H1 (cell line): ENCODE data around the gene MITF. TPM values are rescaled to one million over a fixed set of nuclear protein-coding genes. Genes with fewer than 3 reads are reported as not detected.

ENCODE experiments used
- CTCF ChIA-PET: fragments of 300-600 bp; sonication (Branson Sonifier 250); formaldehyde crosslinking; loops from one replicate; lab custom pipeline; 2021; ENCODE audit not compliant: partially characterized antibody; lab: Charles Lee
- POLR2A ChIA-PET: fragments of 300-600 bp; sonication (Branson Sonifier 250); formaldehyde crosslinking; loops from one replicate; lab custom pipeline; 2021; ENCODE audit warnings: inconsistent platforms; ENCODE audit not compliant: partially characterized antibody; lab: Charles Lee
- DNase-seq, 2 experiments: peaks; one replicate each; pipeline versions ENCODE4 v3.0.0 to v3.0.0-alpha.2; 2010 to 2022; ENCODE audit warnings: low spot score in 2 of 2, low read depth in 1 of 2, mixed read lengths in 1 of 2
- FAIRE-seq: peaks from 2 replicates; lab custom pipeline; 2011; peaks lifted over from hg19 to GRCh38; lab: Jason Lieb, UNC
- H2AFZ ChIP-seq: 2 replicates; pipeline ENCODE4 v1.8.1; 2012; ENCODE audit warnings: low read length, inconsistent platforms
- H2AK5ac ChIP-seq: 2 replicates; pipeline ENCODE4 v1.6.1; 2013; ENCODE audit warnings: low read depth, low read length
- H2BK120ac ChIP-seq: replicated peaks from 2 replicates; pipeline ENCODE3; 2013; ENCODE audit warnings: low read depth, low read length, inconsistent platforms
- H2BK12ac ChIP-seq: 2 replicates; pipeline ENCODE4 v1.6.1; 2013; ENCODE audit warnings: low read depth, low read length
- H2BK15ac ChIP-seq: 2 replicates; pipeline ENCODE4 v1.6.1; 2013; ENCODE audit warnings: low read length
- H2BK20ac ChIP-seq: 2 replicates; pipeline ENCODE4 v1.6.1; 2013; ENCODE audit warnings: low read length
- H2BK5ac ChIP-seq: 2 replicates; pipeline ENCODE4 v1.6.1; 2013; ENCODE audit warnings: low read depth, low read length
- H3K14ac ChIP-seq: 2 replicates; pipeline ENCODE4 v1.6.1; 2013; ENCODE audit warnings: inconsistent platforms; ENCODE audit not compliant: insufficient read length
- H3K18ac ChIP-seq: 2 replicates; pipeline ENCODE4 v1.6.1; 2013; ENCODE audit warnings: low read length; ENCODE audit errors: extremely low read depth
- H3K23ac ChIP-seq: 2 replicates; pipeline ENCODE4 v1.6.1; 2013; ENCODE audit warnings: inconsistent platforms; ENCODE audit not compliant: insufficient read length
- H3K23me2 ChIP-seq: 2 replicates; pipeline ENCODE4 v1.6.1; 2013; ENCODE audit warnings: low read depth, low read length
- H3K27ac ChIP-seq: 2 replicates; pipeline ENCODE4 v1.6.1; 2011; ENCODE audit warnings: low read depth, low read length, inconsistent platforms
- H3K27me3 ChIP-seq, 4 experiments: replicated peaks in 1 of 4; 1 replicate in 1 of 4; 2 replicates in 3 of 4; pipeline versions ENCODE4 v1.6.1 to v1.8.1; 2011 to 2013; ENCODE audit warnings: low read length in 3 of 4, mild to moderate bottlenecking in 3 of 4, inconsistent platforms in 2 of 4, mixed read lengths in 2 of 4, moderate library complexity in 1 of 4; ENCODE audit not compliant: control insufficient read depth in 3 of 4, insufficient read depth in 3 of 4; ENCODE audit errors: extremely low read depth in 1 of 4
- H3K36me3 ChIP-seq, 4 experiments: 2 replicates each; pipeline versions ENCODE4 v1.6.1 to v1.8.1; 2011 to 2013; ENCODE audit warnings: mild to moderate bottlenecking in 4 of 4, low read length in 3 of 4, moderate library complexity in 2 of 4, control low read depth in 1 of 4, inconsistent platforms in 1 of 4; ENCODE audit not compliant: insufficient read depth in 4 of 4, control insufficient read depth in 2 of 4
- H3K4ac ChIP-seq: replicated peaks from 2 replicates; pipeline ENCODE3; 2013; ENCODE audit warnings: low read length, low read depth, mixed read lengths, inconsistent platforms; ENCODE audit not compliant: insufficient read length
- H3K4me1 ChIP-seq, 4 experiments: replicated peaks in 1 of 4; 1 replicate in 1 of 4; 2 replicates in 3 of 4; pipeline versions ENCODE4 v1.6.1 to v1.8.1; 2011 to 2013; ENCODE audit warnings: low read length in 3 of 4, inconsistent platforms in 2 of 4, mixed read lengths in 1 of 4; ENCODE audit not compliant: insufficient read depth in 4 of 4, control insufficient read depth in 3 of 4
- H3K4me2 ChIP-seq, 2 experiments: 2 replicates each; pipeline versions ENCODE4 v1.6.1 to v1.8.1; 2011 to 2013; ENCODE audit warnings: low read depth in 2 of 2, low read length in 2 of 2, control low read depth in 1 of 2, inconsistent platforms in 1 of 2, mild to moderate bottlenecking in 1 of 2; ENCODE audit not compliant: insufficient read depth in 1 of 2
- H3K4me3 ChIP-seq, 4 experiments: fragments of 200-600, 300-600 bp in 1 of 4; sonication (generic), shearing (Covaris generic), sonication (Bioruptor Twin) in 1 of 4; 2 replicates each; pipeline versions ENCODE4 v1.5.1 to v1.8.1; 2011 to 2016; ENCODE audit warnings: low read length in 4 of 4, low read depth in 3 of 4, control low read depth in 2 of 4, inconsistent platforms in 2 of 4, mild to moderate bottlenecking in 2 of 4, mixed read lengths in 1 of 4, moderate library complexity in 1 of 4; ENCODE audit not compliant: insufficient read depth in 2 of 4; ENCODE audit errors: extremely low read depth in 1 of 4
- H3K56ac ChIP-seq: replicated peaks from 2 replicates; pipeline ENCODE3; 2013; ENCODE audit warnings: low read depth, mild to moderate bottlenecking, mixed read lengths, low read length, inconsistent platforms; ENCODE audit not compliant: insufficient read length
- H3K79me1 ChIP-seq: 2 replicates; pipeline ENCODE4 v1.6.1; 2013; ENCODE audit warnings: low read depth, low read length, control low read depth
- H3K79me2 ChIP-seq, 2 experiments: 2 replicates each; pipeline versions ENCODE4 v1.6.1 to v1.8.1; 2012 to 2013; ENCODE audit warnings: low read length in 2 of 2, mild to moderate bottlenecking in 2 of 2, inconsistent platforms in 1 of 2; ENCODE audit not compliant: insufficient read depth in 2 of 2, control insufficient read depth in 1 of 2
- H3K9ac ChIP-seq, 4 experiments: replicated peaks in 1 of 4; 1 replicate in 1 of 4; 2 replicates in 3 of 4; pipeline versions ENCODE4 v1.6.1 to v1.8.1; 2011 to 2013; ENCODE audit warnings: low read depth in 3 of 4, low read length in 3 of 4, control low read depth in 2 of 4, mild to moderate bottlenecking in 2 of 4, moderate library complexity in 2 of 4, inconsistent platforms in 1 of 4; ENCODE audit errors: extremely low read depth in 1 of 4
- H3K9me3 ChIP-seq, 2 experiments: 2 replicates each; pipeline versions ENCODE4 v1.6.1 to v1.8.1; 2012 to 2013; ENCODE audit warnings: mild to moderate bottlenecking in 2 of 2, moderate library complexity in 2 of 2, control low read depth in 1 of 2, inconsistent platforms in 1 of 2, low read depth in 1 of 2, low read length in 1 of 2, mixed read lengths in 1 of 2; ENCODE audit not compliant: insufficient read depth in 2 of 2
- H4K20me1 ChIP-seq, 2 experiments: replicated peaks in 1 of 2; 2 replicates each; pipeline versions ENCODE3 to v1.8.1; 2011 to 2013; ENCODE audit warnings: inconsistent platforms in 2 of 2, low read length in 2 of 2, mild to moderate bottlenecking in 1 of 2; ENCODE audit not compliant: insufficient read depth in 2 of 2, control insufficient read depth in 1 of 2
- H4K5ac ChIP-seq: 2 replicates; pipeline ENCODE4 v1.6.1; 2013; ENCODE audit warnings: low read length, low read depth, mixed read lengths, inconsistent platforms; ENCODE audit not compliant: insufficient read length
- H4K8ac ChIP-seq: 2 replicates; pipeline ENCODE4 v1.8.0; 2013; ENCODE audit warnings: mild to moderate bottlenecking, moderate library complexity, low read length, inconsistent platforms; ENCODE audit not compliant: insufficient read depth; ENCODE audit errors: extremely low read depth
- H4K91ac ChIP-seq: replicated peaks from 2 replicates; pipeline ENCODE3; 2013; ENCODE audit warnings: low read length, mixed read lengths, inconsistent platforms; ENCODE audit not compliant: insufficient read length
- BACH1 ChIP-seq: IDR thresholded peaks from 2 replicates; pipeline ENCODE4 v1.6.1; 2012; ENCODE audit warnings: low read length, improper control_type of control experiment
- HDAC6 ChIP-seq: IDR thresholded peaks from one replicate; pipeline ENCODE4 v1.7.1; 2012; ENCODE audit warnings: low read depth, mild to moderate bottlenecking, inconsistent platforms, low read length, moderate library complexity
- POLR2AphosphoS5 ChIP-seq: IDR thresholded peaks from 2 replicates; pipeline ENCODE4 v1.6.1; 2011; ENCODE audit warnings: low read depth, low read length
- RFX5 ChIP-seq: IDR thresholded peaks from 2 replicates; pipeline ENCODE4 v1.6.1; 2011; ENCODE audit warnings: low read depth, low read length, improper control_type of control experiment, borderline replicate concordance
- SP2 ChIP-seq: IDR thresholded peaks from 2 replicates; pipeline ENCODE4 v1.6.1; 2012; ENCODE audit warnings: mild to moderate bottlenecking, low read length, inconsistent platforms
- SRF ChIP-seq: IDR thresholded peaks from 2 replicates; pipeline ENCODE4 v1.6.1; 2011; ENCODE audit warnings: mild to moderate bottlenecking, low read depth, low read length, moderate library complexity
- WGBS, 2 experiments: shearing (Covaris generic) in 1 of 2; methylation state at CpG; one replicate each; pipeline versions ENCODE4 v1.1.6 to v1.1.7; 2013 to 2015; ENCODE audit warnings: low lambda C conversion rate in 2 of 2, mixed read lengths in 2 of 2, inconsistent platforms in 1 of 2, low coverage in 1 of 2, missing lambda C conversion rate in 1 of 2; ENCODE audit not compliant: insufficient replicate concordance in 2 of 2, insufficient coverage in 1 of 2, insufficient read length in 1 of 2; ENCODE audit errors: extremely low coverage in 1 of 2, missing lambda C conversion rate in 1 of 2; 5-methylcytosine and 5-hydroxymethylcytosine counted together
- polyA plus RNA-seq, 7 experiments: library from polyadenylated mRNA; depleted of rRNA in 3 of 7; stranded (reverse) in 5 of 7; unstranded in 2 of 7; fragments of >200 nt in 5 of 7; fragments of 200-250 nt in 2 of 7; gene quantifications; 1 replicate in 5 of 7; 2 replicates in 1 of 7; 4 replicates in 1 of 7; pipeline versions ENCODE4 v1.2.1 to v1.2.3, GENCODE V29; 2011 to 2013; ENCODE audit warnings: missing spikeins in 2 of 7, mixed read lengths in 2 of 7
- total RNA-seq: library from RNA; stranded (reverse); fragmentation: NEBNext Ultra II Directional; extraction: Animal tissue kit (Norgen Biotek cat#: 25700); gene quantifications from 2 replicates; pipeline ENCODE4 v1.2.1, GENCODE V29; 2021
- TF ChIP-seq, protein P1 (sequence below): IDR thresholded peaks from 2 replicates; pipeline ENCODE4 v1.6.1; 2012; ENCODE audit warnings: inconsistent platforms

Gene MITF
- total and polyA plus RNA-seq, 2 of the 8 experiments (the other 6 are each of a cell fraction or from before 2014, with no cell fraction given) = 0.53 to 1.4 TPM

DNA sequence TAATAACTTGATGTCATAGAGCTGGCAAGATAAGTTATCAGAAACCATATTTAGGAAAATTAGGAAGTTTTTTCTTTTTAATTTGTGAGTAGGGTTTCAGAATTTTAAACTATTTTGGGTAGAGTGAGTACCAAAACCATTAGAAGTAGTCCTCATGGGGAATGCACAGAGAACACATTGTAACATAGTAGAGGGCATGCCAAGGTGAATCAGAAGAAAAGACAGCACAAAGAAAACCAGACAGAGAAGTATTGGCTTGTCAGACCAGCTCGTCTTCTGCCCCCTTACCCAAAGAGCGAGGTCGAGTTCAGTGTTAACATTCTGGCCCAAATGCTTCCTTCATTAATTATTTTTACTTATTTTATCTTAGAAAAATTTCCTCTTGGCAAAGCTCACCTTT, 139.0 kb downstream of the MITF start:
- FAIRE-seq (no peak), DNase-seq (no peak)
- Histone ChIP-seq H3K36me3 (no peaks in the 10 kb centered on the region), H4K5ac (no peak overlapping the region), H3K27me3 (no peaks in the 10 kb centered on the region), H2AFZ (no peak overlapping the region), H2BK15ac (no peak overlapping the region), H3K79me2 (no peaks in the 10 kb centered on the region), H3K4ac (no peak overlapping the region), H2BK120ac (no peak overlapping the region), H3K18ac (no peak overlapping the region), H3K79me1 (no peaks in the 10 kb centered on the region), H2BK20ac (no peak overlapping the region), H3K9ac (no peak overlapping the region), H3K56ac (no peak overlapping the region), H3K23me2 (no peaks in the 10 kb centered on the region), H2BK12ac (no peak overlapping the region), H2AK5ac (no peak overlapping the region), H3K23ac (no peak overlapping the region), H4K8ac (no peak overlapping the region), H2BK5ac (no peak overlapping the region), H3K4me1 (no peaks in the 10 kb centered on the region), H4K20me1 (no peaks in the 10 kb centered on the region), H3K27ac (no peak overlapping the region), H3K4me2 (no peak overlapping the region), H3K9me3 (no peaks in the 10 kb centered on the region), H4K91ac (no peak overlapping the region), H3K14ac (no peak overlapping the region), H3K4me3 (no peak overlapping the region)
- POLR2A ChIA-PET = no interaction called here
- CTCF ChIA-PET = interaction anchor here (0.9 to 1.3 kb wide), 3 partner anchors 8 to 198 kb away, joined by 3 read pairs; no protein-coding TSS in a partner anchor
- TF ChIP-seq RFX5 (no peak), BACH1 (no peak), SRF (no peak), POLR2AphosphoS5 (no peak), HDAC6 (no peak), SP2 (no peak)
- TF ChIP-seq, protein P1, sequence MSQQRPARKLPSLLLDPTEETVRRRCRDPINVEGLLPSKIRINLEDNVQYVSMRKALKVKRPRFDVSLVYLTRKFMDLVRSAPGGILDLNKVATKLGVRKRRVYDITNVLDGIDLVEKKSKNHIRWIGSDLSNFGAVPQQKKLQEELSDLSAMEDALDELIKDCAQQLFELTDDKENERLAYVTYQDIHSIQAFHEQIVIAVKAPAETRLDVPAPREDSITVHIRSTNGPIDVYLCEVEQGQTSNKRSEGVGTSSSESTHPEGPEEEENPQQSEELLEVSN = no peak
- 92% methylated on average over 3 of the region's 3 CpGs; no CpG with 5 or more reads in 1 of the 2 experiments for WGBS, 2 experiments
